HG02840 (cell line): ENCODE results near the gene TSPAN17.
"Not testable (repeated sequence)": the region's sequence is repeated elsewhere in the genome, so short reads cannot be mapped to it uniquely, and the experiment has no call there.

Experiments used
- ATAC-seq: cut with Tn5 transposase; IDR thresholded peaks from one replicate; pipeline ENCODE4 v1.9.1; 2021; ENCODE audit warnings: mild to moderate bottlenecking, moderate library complexity, moderate number of reproducible peaks; ENCODE audit not compliant: unreplicated experiment, low FRiP score

Gene TSPAN17

GRCh38 chr5:176676361-176676824, 29.1 kb downstream of the TSPAN17 start:
- no peak for ATAC-seq

- ATAC-seq: no peak
Observed at GRCh38 chr5:176677209-176677939, 30.1 kb downstream of the TSPAN17 start.

- no peak for ATAC-seq
Observed at GRCh38 chr5:176678584-176678983, 31.3 kb downstream of the TSPAN17 start.

GRCh38 chr5:176679365-176680225, 32.3 kb downstream of the TSPAN17 start:
- no peak for ATAC-seq

- ATAC-seq: no peak
Observed at GRCh38 chr5:176680226-176680563, 32.9 kb downstream of the TSPAN17 start.

GRCh38 chr5:176682016-176682531, 34.8 kb downstream of the TSPAN17 start:
- no peak for ATAC-seq

- ATAC-seq: no peak
Observed at GRCh38 chr5:176685010-176685409, 37.7 kb downstream of the TSPAN17 start.

GRCh38 chr5:176687247-176687646, 40.0 kb downstream of the TSPAN17 start:
- ATAC-seq: no peak

DNA sequence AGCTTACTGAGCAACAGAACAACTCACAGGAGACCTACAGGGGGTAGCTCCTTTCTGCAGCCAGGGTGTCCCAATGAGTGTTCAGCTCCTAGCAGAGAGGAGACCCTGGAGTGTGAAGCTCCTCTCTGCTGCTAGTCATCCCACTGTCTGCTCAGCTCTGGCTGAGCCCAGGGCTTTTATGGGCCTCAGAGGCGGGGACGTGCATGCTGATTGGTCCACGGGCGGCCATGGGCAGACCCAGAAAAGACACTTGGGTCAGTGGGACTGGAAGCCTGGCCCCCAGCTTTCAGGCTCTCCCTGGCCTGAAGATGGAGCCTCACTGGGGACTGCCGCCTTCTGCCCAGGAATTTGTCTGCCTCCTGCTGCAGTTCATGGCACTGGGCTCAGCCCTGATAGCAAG, 40.6 kb downstream of the TSPAN17 start:
- no peak for ATAC-seq

GRCh38 chr5:176690911-176691310, 43.6 kb downstream of the TSPAN17 start:
- ATAC-seq: no peak

DNA sequence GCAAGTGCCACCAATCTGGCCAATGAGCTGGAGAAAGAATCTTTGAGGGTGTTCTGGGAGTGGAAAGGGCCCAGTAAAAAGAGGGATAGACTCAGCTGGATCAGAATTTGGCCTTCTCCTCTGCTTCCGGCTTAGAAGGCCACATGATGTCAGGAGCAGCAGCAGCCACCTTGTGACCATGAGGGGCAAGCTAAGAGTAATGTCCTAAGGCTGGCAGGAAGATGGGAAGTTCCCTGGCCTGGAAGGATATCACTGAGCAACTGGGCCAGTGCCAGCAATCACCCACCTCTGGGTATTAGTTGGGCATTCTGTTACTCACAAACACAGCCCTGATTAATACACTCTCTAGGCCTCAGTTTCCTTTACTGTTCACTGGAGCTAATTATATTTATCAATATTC, 44.2 kb downstream of the TSPAN17 start:
- ATAC-seq: no peak

DNA sequence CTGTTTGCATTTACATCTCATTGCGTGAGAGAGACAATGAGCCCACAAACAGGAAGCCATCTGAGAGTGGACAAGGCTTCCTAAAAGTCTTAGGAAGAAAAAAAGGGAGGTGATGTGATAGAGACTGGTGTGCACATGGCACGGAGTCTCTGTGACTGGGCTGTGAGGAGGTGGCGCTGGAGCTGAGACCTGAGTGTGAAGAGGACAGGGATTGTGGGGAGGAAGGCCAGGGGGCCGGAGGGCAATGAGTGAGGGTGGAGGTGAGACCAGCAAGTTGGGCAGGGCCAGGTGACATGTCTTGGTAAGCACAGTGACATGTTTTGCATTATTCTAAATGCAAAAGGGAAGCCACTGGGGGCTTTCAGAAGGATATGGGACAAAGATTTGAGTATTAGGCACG, 45.0 kb downstream of the TSPAN17 start:
- ATAC-seq: no peak

GRCh38 chr5:176692839-176693476, 45.7 kb downstream of the TSPAN17 start:
- ATAC-seq: no peak

GRCh38 chr5:176693477-176693851, 46.2 kb downstream of the TSPAN17 start:
- no peak for ATAC-seq

DNA sequence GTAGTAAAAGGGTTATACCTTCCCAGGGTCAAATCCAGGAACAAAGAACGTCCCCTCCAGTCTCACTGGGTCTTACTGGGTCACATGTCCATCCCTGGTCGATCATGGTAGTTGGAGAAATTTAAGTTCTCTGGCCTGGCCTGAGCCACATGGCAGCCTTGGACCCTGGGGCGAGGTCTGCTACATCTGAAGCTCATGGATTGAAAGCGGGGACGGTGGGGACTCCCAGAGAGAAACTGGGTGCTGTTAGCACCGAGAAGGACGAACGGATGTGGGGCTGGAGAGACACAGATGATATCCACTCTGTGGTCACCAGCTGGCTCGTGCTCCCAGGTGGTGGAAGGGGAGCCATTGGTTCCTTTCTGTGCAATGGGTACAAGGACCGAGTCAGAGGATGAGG, 46.9 kb downstream of the TSPAN17 start:
- no peak for ATAC-seq

DNA sequence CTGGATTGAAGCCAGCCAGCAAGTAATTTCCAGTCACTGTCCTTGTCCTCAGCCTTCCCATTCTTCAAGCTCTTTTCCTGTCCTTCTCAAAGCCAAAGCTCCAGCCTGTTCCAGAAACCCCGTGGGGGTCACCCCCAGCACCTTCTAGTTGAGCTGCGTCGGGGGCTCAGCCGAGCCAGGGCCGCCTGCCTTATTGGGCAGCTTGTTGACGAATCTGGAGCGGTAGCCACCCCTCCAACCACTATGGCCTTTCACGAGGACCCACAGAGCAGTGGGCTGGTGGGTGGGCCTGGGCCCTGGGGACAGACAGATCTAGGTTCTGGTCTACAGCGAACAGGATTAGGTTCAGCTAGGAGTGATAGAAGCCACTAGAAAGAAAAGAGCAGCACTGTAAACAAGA, 47.3 kb downstream of the TSPAN17 start:
- no peak for ATAC-seq

GRCh38 chr5:176695073-176695472, 47.8 kb downstream of the TSPAN17 start:
- no peak for ATAC-seq

GRCh38 chr5:176697267-176697933, 50.1 kb downstream of the TSPAN17 start:
- ATAC-seq: no peak

DNA sequence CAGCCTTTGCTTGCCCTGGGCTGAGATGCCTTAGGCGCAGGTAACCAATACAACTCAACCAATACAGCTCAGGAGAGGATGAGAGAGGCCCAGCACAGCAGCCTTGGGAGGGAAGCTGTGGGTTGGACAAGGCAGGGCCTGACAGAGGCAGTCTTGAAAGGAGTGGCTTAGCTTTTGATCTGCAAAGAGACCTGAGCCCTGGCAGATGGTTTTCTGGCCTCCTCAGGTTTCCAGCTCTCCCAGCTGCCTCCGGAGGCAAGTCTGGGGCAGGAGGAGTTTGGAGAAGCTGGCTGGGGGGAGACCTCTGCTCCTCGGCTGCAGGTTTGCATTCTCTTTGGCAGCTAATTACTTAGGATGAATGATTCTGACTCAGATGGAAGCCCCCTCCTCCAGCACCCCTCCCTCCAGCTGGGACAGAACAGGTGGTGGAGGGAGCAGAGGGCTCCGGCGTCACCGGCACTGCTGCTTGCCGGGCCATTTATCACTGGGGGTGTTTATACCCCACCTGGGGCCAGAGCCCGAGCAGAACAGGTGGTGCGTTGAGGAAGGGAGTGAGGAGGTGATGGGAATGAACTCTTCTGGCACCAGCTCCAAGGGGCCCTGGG, 50.8 kb downstream of the TSPAN17 start:
- no peak for ATAC-seq

DNA sequence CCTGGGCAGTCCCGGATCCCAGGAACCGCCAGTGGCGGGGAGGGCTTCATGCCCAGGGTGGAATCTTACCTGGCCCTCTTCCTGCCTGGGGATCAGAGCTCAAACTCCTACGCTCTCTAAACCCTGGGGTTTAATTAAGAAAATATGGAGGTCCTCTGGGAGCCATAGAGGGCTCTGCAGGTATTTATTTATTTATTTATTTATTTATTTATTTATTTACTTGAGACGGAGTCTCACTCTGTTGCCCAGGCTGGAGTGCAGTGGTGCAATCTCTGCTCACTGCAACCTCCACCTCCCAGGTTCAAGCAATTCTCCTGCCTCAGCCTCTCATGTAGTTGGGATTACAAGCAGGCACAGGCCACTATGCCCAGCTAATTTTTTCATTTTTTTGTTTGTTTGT, 52.2 kb downstream of the TSPAN17 start:
- ATAC-seq: not testable (repeated sequence)
